ENCODE measurements around the gene DTX4. TPM values are rescaled to one million over a fixed set of nuclear protein-coding genes. Genes with fewer than 3 reads are reported as not detected.

The DTX4 gene
- total RNA-seq, 1 donor from 2014 or later: 79.2 TPM

- Mint-ChIP-seq H3K27ac (no peak overlapping the region), H3K9me3 (no peaks in the 10 kb centered on the region), H3K36me3 (peaks cover 71% of the 10 kb centered on the region), H3K4me3 (no peak overlapping the region), H3K4me1 (ENCODE audit: unreplicated experiment) (no peaks in the 10 kb centered on the region), H3K27me3 (no peaks in the 10 kb centered on the region)
- TF ChIP-seq, protein P1, sequence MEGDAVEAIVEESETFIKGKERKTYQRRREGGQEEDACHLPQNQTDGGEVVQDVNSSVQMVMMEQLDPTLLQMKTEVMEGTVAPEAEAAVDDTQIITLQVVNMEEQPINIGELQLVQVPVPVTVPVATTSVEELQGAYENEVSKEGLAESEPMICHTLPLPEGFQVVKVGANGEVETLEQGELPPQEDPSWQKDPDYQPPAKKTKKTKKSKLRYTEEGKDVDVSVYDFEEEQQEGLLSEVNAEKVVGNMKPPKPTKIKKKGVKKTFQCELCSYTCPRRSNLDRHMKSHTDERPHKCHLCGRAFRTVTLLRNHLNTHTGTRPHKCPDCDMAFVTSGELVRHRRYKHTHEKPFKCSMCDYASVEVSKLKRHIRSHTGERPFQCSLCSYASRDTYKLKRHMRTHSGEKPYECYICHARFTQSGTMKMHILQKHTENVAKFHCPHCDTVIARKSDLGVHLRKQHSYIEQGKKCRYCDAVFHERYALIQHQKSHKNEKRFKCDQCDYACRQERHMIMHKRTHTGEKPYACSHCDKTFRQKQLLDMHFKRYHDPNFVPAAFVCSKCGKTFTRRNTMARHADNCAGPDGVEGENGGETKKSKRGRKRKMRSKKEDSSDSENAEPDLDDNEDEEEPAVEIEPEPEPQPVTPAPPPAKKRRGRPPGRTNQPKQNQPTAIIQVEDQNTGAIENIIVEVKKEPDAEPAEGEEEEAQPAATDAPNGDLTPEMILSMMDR (conservative IDR thresholded peaks at IDR 0.05): no peak
- DNase-seq (ENCODE audit: extremely low spot score, unreplicated experiment): no peak
Measured at GRCh38 chr11:59193587-59194130, 21.7 kb downstream of the DTX4 start.

- Mint-ChIP-seq H3K27ac (no peak overlapping the region), H3K36me3 (peaks cover 65% of the 10 kb centered on the region), H3K4me3 (no peak overlapping the region), H3K9me3 (no peaks in the 10 kb centered on the region), H3K27me3 (no peaks in the 10 kb centered on the region), H3K4me1 (ENCODE audit: unreplicated experiment) (no peaks in the 10 kb centered on the region)
- DNase-seq (ENCODE audit: extremely low spot score, unreplicated experiment): no peak
- TF ChIP-seq, protein P1 (conservative IDR thresholded peaks at IDR 0.05): no peak
Measured at GRCh38 chr11:59195586-59195985, 23.7 kb downstream of the DTX4 start.

DNA sequence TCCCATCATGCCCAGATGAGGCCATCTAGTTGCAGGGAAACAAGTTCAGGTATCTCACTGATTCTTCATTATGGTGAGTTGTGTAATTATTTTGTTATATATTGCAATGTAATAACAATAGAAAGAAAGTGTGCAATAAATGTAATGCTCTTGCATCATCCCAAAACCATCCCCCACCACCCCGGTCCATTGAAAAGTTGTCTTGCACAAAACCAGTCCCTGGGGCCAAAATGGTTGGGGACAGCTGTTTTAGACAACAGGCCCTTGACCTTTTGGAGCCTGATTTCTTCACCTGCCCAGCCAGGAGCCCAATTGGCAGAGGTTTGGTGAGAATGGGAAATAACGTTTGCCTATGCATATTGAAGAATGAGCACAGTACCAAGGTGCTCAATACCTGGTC is 24.8 kb downstream of the DTX4 start:
- H3K27me3 Mint-ChIP-seq: no peaks in the 10 kb centered on the region
- TF ChIP-seq, protein P1 (conservative IDR thresholded peaks at IDR 0.05): no peak
- H3K4me3 Mint-ChIP-seq: no peak overlapping the region
- no peak for DNase-seq (ENCODE audit: extremely low spot score, unreplicated experiment)
- no peaks in the 10 kb centered on the region for H3K4me1 Mint-ChIP-seq (ENCODE audit: unreplicated experiment)
- H3K9me3 Mint-ChIP-seq: no peaks in the 10 kb centered on the region
- peaks cover 63% of the 10 kb centered on the region for H3K36me3 Mint-ChIP-seq
- no peak overlapping the region for H3K27ac Mint-ChIP-seq

- no peak overlapping the region for H3K4me3 Mint-ChIP-seq
- TF ChIP-seq, protein P1 (conservative IDR thresholded peaks at IDR 0.05): no peak
Measured at GRCh38 chr11:59197991-59198390, 26.1 kb downstream of the DTX4 start.

GRCh38 chr11:59198726-59199125 is 26.8 kb downstream of the DTX4 start:
- TF ChIP-seq, protein P1 (conservative IDR thresholded peaks at IDR 0.05): no peak

More at GRCh38 chr11:59197991-59198390, 26.1 kb downstream of the DTX4 start:
- Mint-ChIP-seq H3K9me3 (no peaks in the 10 kb centered on the region), H3K27me3 (no peaks in the 10 kb centered on the region), H3K36me3 (peaks cover 59% of the 10 kb centered on the region), H3K4me1 (ENCODE audit: unreplicated experiment) (no peaks in the 10 kb centered on the region), H3K27ac (no peak overlapping the region)
- DNase-seq (ENCODE audit: extremely low spot score, unreplicated experiment): no peak

More at GRCh38 chr11:59198726-59199125, 26.8 kb downstream of the DTX4 start:
- Mint-ChIP-seq H3K27me3 (no peaks in the 10 kb centered on the region), H3K27ac (no peak overlapping the region), H3K9me3 (no peaks in the 10 kb centered on the region), H3K36me3 (peaks cover 54% of the 10 kb centered on the region), H3K4me3 (no peak overlapping the region), H3K4me1 (ENCODE audit: unreplicated experiment) (no peaks in the 10 kb centered on the region)
- no peak for DNase-seq (ENCODE audit: extremely low spot score, unreplicated experiment)

Measured in type B pancreatic cell (in vitro differentiated cells).